Measurements from ENCODE around the gene INTS3. TPM values are rescaled to one million over a fixed set of nuclear protein-coding genes. Genes with fewer than 3 reads are reported as not detected.

Gene INTS3
- total RNA-seq, 1 donor from 2014 or later, result 77.3 TPM

GRCh38 chr1:153804112-153804511 is 76.3 kb downstream of the INTS3 start:
- H3K27ac ChIP-seq, result no peak overlapping the region
- H3K4me1 ChIP-seq, result peaks cover 37% of the 10 kb centered on the region
- no peak for TF ChIP-seq CTCF (IDR thresholded peaks at IDR 0.05)
- intact Hi-C loops (cut with DNase I), result no loop called here
- H3K36me3 ChIP-seq, result peaks cover 27% of the 10 kb centered on the region
- DNase-seq, result no peak
- ATAC-seq, result no peak
- no peaks in the 10 kb centered on the region for H3K9me3 ChIP-seq
- H3K4me3 ChIP-seq, result no peak overlapping the region
- no peaks in the 10 kb centered on the region for H3K27me3 ChIP-seq (ENCODE audit: low read depth)

GRCh38 chr1:153805042-153805745 is 77.3 kb downstream of the INTS3 start:
- peaks cover 38% of the 10 kb centered on the region for H3K36me3 ChIP-seq
- H3K4me1 ChIP-seq, result peaks cover 37% of the 10 kb centered on the region
- DNase-seq (peak; percentile 67), ATAC-seq (peak; percentile 93)
- no peaks in the 10 kb centered on the region for H3K27me3 ChIP-seq (ENCODE audit: low read depth)
- H3K4me3 ChIP-seq, result no peak overlapping the region
- TF ChIP-seq CTCF (IDR thresholded peaks at IDR 0.05), result no peak
- intact Hi-C loops (cut with DNase I), result no loop called here
- H3K27ac ChIP-seq, result peak overlapping the region; percentile 58
- no peaks in the 10 kb centered on the region for H3K9me3 ChIP-seq

- ATAC-seq, result no peak
- Histone ChIP-seq H3K9me3 (no peaks in the 10 kb centered on the region), H3K27me3 (ENCODE audit: low read depth) (no peaks in the 10 kb centered on the region), H3K4me3 (no peak overlapping the region), H3K36me3 (peaks cover 47% of the 10 kb centered on the region), H3K4me1 (peaks cover 37% of the 10 kb centered on the region), H3K27ac (peak overlapping the region; percentile 58)
- no peak for DNase-seq
- TF ChIP-seq CTCF (IDR thresholded peaks at IDR 0.05), result no peak
- intact Hi-C loops (cut with DNase I), result no loop called here
Observed at GRCh38 chr1:153805886-153806719, 78.3 kb downstream of the INTS3 start.

GRCh38 chr1:153816283-153816889 is 88.5 kb downstream of the INTS3 start:
- Histone ChIP-seq H3K4me1 (peaks cover 5% of the 10 kb centered on the region), H3K4me3 (no peak overlapping the region), H3K27me3 (ENCODE audit: low read depth) (no peaks in the 10 kb centered on the region), H3K9me3 (no peaks in the 10 kb centered on the region), H3K27ac (no peak overlapping the region), H3K36me3 (peaks cover 79% of the 10 kb centered on the region)
- intact Hi-C loops (cut with DNase I), result no loop called here
- DNase-seq (no peak), ATAC-seq (no peak)
- no peak for TF ChIP-seq CTCF (IDR thresholded peaks at IDR 0.05)

GRCh38 chr1:153818876-153819275 is 91.0 kb downstream of the INTS3 start:
- Histone ChIP-seq H3K27ac (no peak overlapping the region), H3K4me3 (no peak overlapping the region), H3K27me3 (ENCODE audit: low read depth) (no peaks in the 10 kb centered on the region), H3K4me1 (peaks cover 5% of the 10 kb centered on the region), H3K36me3 (peaks cover 72% of the 10 kb centered on the region), H3K9me3 (no peaks in the 10 kb centered on the region)
- intact Hi-C loops (cut with DNase I), result no loop called here
- TF ChIP-seq CTCF (IDR thresholded peaks at IDR 0.05), result no peak
- DNase-seq, result no peak
- no peak for ATAC-seq

Small RNA genes lying within 50 kb of the gene (microRNA-seq; reads per million reads assigned to microRNA genes)
- gene MIR8083 (ENCODE audit: borderline number of aligned reads), result not detected

Other genes starting within 250 kb of the INTS3 start
- gene S100A6, start 192.1 kb upstream of the INTS3 start, total RNA-seq, result 1,109 TPM
- gene S100A5, start 187.1 kb upstream of the INTS3 start, total RNA-seq, result not detected
- gene S100A4, start 182.2 kb upstream of the INTS3 start, total RNA-seq, result 600 TPM
- 4.5 TPM for gene S100A3, start 178.8 kb upstream of the INTS3 start, total RNA-seq
- gene S100A2, start 162.2 kb upstream of the INTS3 start, total RNA-seq, result 3.8 TPM
- gene S100A16, start 114.9 kb upstream of the INTS3 start, total RNA-seq, result 52.3 TPM
- 138 TPM for gene S100A14, start 111.7 kb upstream of the INTS3 start, total RNA-seq
- gene S100A13, start 100.5 kb upstream of the INTS3 start, total RNA-seq, result 83.0 TPM
- 0.71 TPM for gene S100A1, start 99.6 kb upstream of the INTS3 start, total RNA-seq
- 72.2 TPM for gene CHTOP, start 94.0 kb upstream of the INTS3 start, total RNA-seq
- 40.2 TPM for gene SNAPIN, start 69.3 kb upstream of the INTS3 start, total RNA-seq
- gene ILF2, start 57.1 kb upstream of the INTS3 start, total RNA-seq, result 83.2 TPM
- 58.8 TPM for gene NPR1, start 49.4 kb upstream of the INTS3 start, total RNA-seq
- 99.6 TPM for gene SLC27A3, start 47.4 kb downstream of the INTS3 start, total RNA-seq
- gene GATAD2B, start 194.9 kb downstream of the INTS3 start, total RNA-seq, result 50.2 TPM
- 95.4 TPM for gene DENND4B, start 218.7 kb downstream of the INTS3 start, total RNA-seq
- 55.8 TPM for gene CRTC2, start 230.6 kb downstream of the INTS3 start, total RNA-seq
- 98.4 TPM for gene SLC39A1, start 235.5 kb downstream of the INTS3 start, total RNA-seq
- gene CREB3L4, start 239.9 kb downstream of the INTS3 start, total RNA-seq, result 12.2 TPM
- gene JTB, start 249.6 kb downstream of the INTS3 start, total RNA-seq, result 121 TPM